H1 (cell line): ENCODE results near the gene DNM2. TPM values are rescaled to one million over a fixed set of nuclear protein-coding genes. Genes with fewer than 3 reads are reported as not detected.

Source experiments
- CTCF ChIA-PET: fragments of 300-600 bp; sonication (Branson Sonifier 250); formaldehyde crosslinking; loops from one replicate; lab custom pipeline; 2021; ENCODE audit not compliant: partially characterized antibody; lab: Charles Lee
- POLR2A ChIA-PET: fragments of 300-600 bp; sonication (Branson Sonifier 250); formaldehyde crosslinking; loops from one replicate; lab custom pipeline; 2021; ENCODE audit warnings: inconsistent platforms; ENCODE audit not compliant: partially characterized antibody; lab: Charles Lee
- DNase-seq, 2 experiments: peaks; one replicate each; pipeline versions ENCODE4 v3.0.0 to v3.0.0-alpha.2; 2010 to 2022; ENCODE audit warnings: low spot score in 2 of 2, low read depth in 1 of 2, mixed read lengths in 1 of 2
- FAIRE-seq: peaks from 2 replicates; lab custom pipeline; 2011; peaks lifted over from hg19 to GRCh38; lab: Jason Lieb, UNC
- H2AFZ ChIP-seq: 2 replicates; pipeline ENCODE4 v1.8.1; 2012; ENCODE audit warnings: low read length, inconsistent platforms
- H2AK5ac ChIP-seq: 2 replicates; pipeline ENCODE4 v1.6.1; 2013; ENCODE audit warnings: low read depth, low read length
- H2BK120ac ChIP-seq: replicated peaks from 2 replicates; pipeline ENCODE3; 2013; ENCODE audit warnings: low read depth, low read length, inconsistent platforms
- H2BK12ac ChIP-seq: 2 replicates; pipeline ENCODE4 v1.6.1; 2013; ENCODE audit warnings: low read depth, low read length
- H2BK15ac ChIP-seq: 2 replicates; pipeline ENCODE4 v1.6.1; 2013; ENCODE audit warnings: low read length
- H2BK20ac ChIP-seq: 2 replicates; pipeline ENCODE4 v1.6.1; 2013; ENCODE audit warnings: low read length
- H2BK5ac ChIP-seq: 2 replicates; pipeline ENCODE4 v1.6.1; 2013; ENCODE audit warnings: low read depth, low read length
- H3K14ac ChIP-seq: 2 replicates; pipeline ENCODE4 v1.6.1; 2013; ENCODE audit warnings: inconsistent platforms; ENCODE audit not compliant: insufficient read length
- H3K18ac ChIP-seq: 2 replicates; pipeline ENCODE4 v1.6.1; 2013; ENCODE audit warnings: low read length; ENCODE audit errors: extremely low read depth
- H3K23ac ChIP-seq: 2 replicates; pipeline ENCODE4 v1.6.1; 2013; ENCODE audit warnings: inconsistent platforms; ENCODE audit not compliant: insufficient read length
- H3K23me2 ChIP-seq: 2 replicates; pipeline ENCODE4 v1.6.1; 2013; ENCODE audit warnings: low read depth, low read length
- H3K27ac ChIP-seq: 2 replicates; pipeline ENCODE4 v1.6.1; 2011; ENCODE audit warnings: low read depth, low read length, inconsistent platforms
- H3K27me3 ChIP-seq, 4 experiments: replicated peaks in 1 of 4; 1 replicate in 1 of 4; 2 replicates in 3 of 4; pipeline versions ENCODE4 v1.6.1 to v1.8.1; 2011 to 2013; ENCODE audit warnings: low read length in 3 of 4, mild to moderate bottlenecking in 3 of 4, inconsistent platforms in 2 of 4, mixed read lengths in 2 of 4, moderate library complexity in 1 of 4; ENCODE audit not compliant: control insufficient read depth in 3 of 4, insufficient read depth in 3 of 4; ENCODE audit errors: extremely low read depth in 1 of 4
- H3K36me3 ChIP-seq, 4 experiments: 2 replicates each; pipeline versions ENCODE4 v1.6.1 to v1.8.1; 2011 to 2013; ENCODE audit warnings: mild to moderate bottlenecking in 4 of 4, low read length in 3 of 4, moderate library complexity in 2 of 4, control low read depth in 1 of 4, inconsistent platforms in 1 of 4; ENCODE audit not compliant: insufficient read depth in 4 of 4, control insufficient read depth in 2 of 4
- H3K4ac ChIP-seq: replicated peaks from 2 replicates; pipeline ENCODE3; 2013; ENCODE audit warnings: low read length, low read depth, mixed read lengths, inconsistent platforms; ENCODE audit not compliant: insufficient read length
- H3K4me1 ChIP-seq, 4 experiments: replicated peaks in 1 of 4; 1 replicate in 1 of 4; 2 replicates in 3 of 4; pipeline versions ENCODE4 v1.6.1 to v1.8.1; 2011 to 2013; ENCODE audit warnings: low read length in 3 of 4, inconsistent platforms in 2 of 4, mixed read lengths in 1 of 4; ENCODE audit not compliant: insufficient read depth in 4 of 4, control insufficient read depth in 3 of 4
- H3K4me2 ChIP-seq, 2 experiments: 2 replicates each; pipeline versions ENCODE4 v1.6.1 to v1.8.1; 2011 to 2013; ENCODE audit warnings: low read depth in 2 of 2, low read length in 2 of 2, control low read depth in 1 of 2, inconsistent platforms in 1 of 2, mild to moderate bottlenecking in 1 of 2; ENCODE audit not compliant: insufficient read depth in 1 of 2
- H3K4me3 ChIP-seq, 4 experiments: fragments of 200-600, 300-600 bp in 1 of 4; sonication (generic), shearing (Covaris generic), sonication (Bioruptor Twin) in 1 of 4; 2 replicates each; pipeline versions ENCODE4 v1.5.1 to v1.8.1; 2011 to 2016; ENCODE audit warnings: low read length in 4 of 4, low read depth in 3 of 4, control low read depth in 2 of 4, inconsistent platforms in 2 of 4, mild to moderate bottlenecking in 2 of 4, mixed read lengths in 1 of 4, moderate library complexity in 1 of 4; ENCODE audit not compliant: insufficient read depth in 2 of 4; ENCODE audit errors: extremely low read depth in 1 of 4
- H3K56ac ChIP-seq: replicated peaks from 2 replicates; pipeline ENCODE3; 2013; ENCODE audit warnings: low read depth, mild to moderate bottlenecking, mixed read lengths, low read length, inconsistent platforms; ENCODE audit not compliant: insufficient read length
- H3K79me1 ChIP-seq: 2 replicates; pipeline ENCODE4 v1.6.1; 2013; ENCODE audit warnings: low read depth, low read length, control low read depth
- H3K79me2 ChIP-seq, 2 experiments: 2 replicates each; pipeline versions ENCODE4 v1.6.1 to v1.8.1; 2012 to 2013; ENCODE audit warnings: low read length in 2 of 2, mild to moderate bottlenecking in 2 of 2, inconsistent platforms in 1 of 2; ENCODE audit not compliant: insufficient read depth in 2 of 2, control insufficient read depth in 1 of 2
- H3K9ac ChIP-seq, 4 experiments: replicated peaks in 1 of 4; 1 replicate in 1 of 4; 2 replicates in 3 of 4; pipeline versions ENCODE4 v1.6.1 to v1.8.1; 2011 to 2013; ENCODE audit warnings: low read depth in 3 of 4, low read length in 3 of 4, control low read depth in 2 of 4, mild to moderate bottlenecking in 2 of 4, moderate library complexity in 2 of 4, inconsistent platforms in 1 of 4; ENCODE audit errors: extremely low read depth in 1 of 4
- H3K9me3 ChIP-seq, 2 experiments: 2 replicates each; pipeline versions ENCODE4 v1.6.1 to v1.8.1; 2012 to 2013; ENCODE audit warnings: mild to moderate bottlenecking in 2 of 2, moderate library complexity in 2 of 2, control low read depth in 1 of 2, inconsistent platforms in 1 of 2, low read depth in 1 of 2, low read length in 1 of 2, mixed read lengths in 1 of 2; ENCODE audit not compliant: insufficient read depth in 2 of 2
- H4K20me1 ChIP-seq, 2 experiments: replicated peaks in 1 of 2; 2 replicates each; pipeline versions ENCODE3 to v1.8.1; 2011 to 2013; ENCODE audit warnings: inconsistent platforms in 2 of 2, low read length in 2 of 2, mild to moderate bottlenecking in 1 of 2; ENCODE audit not compliant: insufficient read depth in 2 of 2, control insufficient read depth in 1 of 2
- H4K5ac ChIP-seq: 2 replicates; pipeline ENCODE4 v1.6.1; 2013; ENCODE audit warnings: low read length, low read depth, mixed read lengths, inconsistent platforms; ENCODE audit not compliant: insufficient read length
- H4K8ac ChIP-seq: 2 replicates; pipeline ENCODE4 v1.8.0; 2013; ENCODE audit warnings: mild to moderate bottlenecking, moderate library complexity, low read length, inconsistent platforms; ENCODE audit not compliant: insufficient read depth; ENCODE audit errors: extremely low read depth
- H4K91ac ChIP-seq: replicated peaks from 2 replicates; pipeline ENCODE3; 2013; ENCODE audit warnings: low read length, mixed read lengths, inconsistent platforms; ENCODE audit not compliant: insufficient read length
- BCL11A ChIP-seq, 2 experiments: IDR thresholded peaks; one replicate each; pipeline ENCODE4 v1.6.1; 2011; ENCODE audit warnings: low read depth in 2 of 2, low read length in 2 of 2, mild to moderate bottlenecking in 2 of 2
- CHD2 ChIP-seq: IDR thresholded peaks from 2 replicates; pipeline ENCODE4 v1.6.1; 2012; ENCODE audit warnings: low read length, improper control_type of control experiment
- SIRT6 ChIP-seq: IDR thresholded peaks from one replicate; pipeline ENCODE4 v1.7.1; 2012; ENCODE audit warnings: low read length, inconsistent platforms
- SP1 ChIP-seq: IDR thresholded peaks from 2 replicates; pipeline ENCODE4 v1.6.1; 2011; ENCODE audit warnings: low read depth, low read length
- WGBS, 2 experiments: shearing (Covaris generic) in 1 of 2; methylation state at CpG; one replicate each; pipeline versions ENCODE4 v1.1.6 to v1.1.7; 2013 to 2015; ENCODE audit warnings: low lambda C conversion rate in 2 of 2, mixed read lengths in 2 of 2, inconsistent platforms in 1 of 2, low coverage in 1 of 2, missing lambda C conversion rate in 1 of 2; ENCODE audit not compliant: insufficient replicate concordance in 2 of 2, insufficient coverage in 1 of 2, insufficient read length in 1 of 2; ENCODE audit errors: extremely low coverage in 1 of 2, missing lambda C conversion rate in 1 of 2; 5-methylcytosine and 5-hydroxymethylcytosine counted together
- polyA plus RNA-seq, 7 experiments: library from polyadenylated mRNA; depleted of rRNA in 3 of 7; stranded (reverse) in 5 of 7; unstranded in 2 of 7; fragments of >200 nt in 5 of 7; fragments of 200-250 nt in 2 of 7; gene quantifications; 1 replicate in 5 of 7; 2 replicates in 1 of 7; 4 replicates in 1 of 7; pipeline versions ENCODE4 v1.2.1 to v1.2.3, GENCODE V29; 2011 to 2013; ENCODE audit warnings: missing spikeins in 2 of 7, mixed read lengths in 2 of 7
- total RNA-seq: library from RNA; stranded (reverse); fragmentation: NEBNext Ultra II Directional; extraction: Animal tissue kit (Norgen Biotek cat#: 25700); gene quantifications from 2 replicates; pipeline ENCODE4 v1.2.1, GENCODE V29; 2021
- TF ChIP-seq, protein P1 (sequence below): IDR thresholded peaks from 2 replicates; pipeline ENCODE4 v1.6.1; 2012; ENCODE audit warnings: low read length, inconsistent platforms

Gene DNM2
- total and polyA plus RNA-seq, 2 of the 8 experiments (the other 6 are each of a cell fraction or from before 2014, with no cell fraction given) = 61.9 to 120 TPM

DNA sequence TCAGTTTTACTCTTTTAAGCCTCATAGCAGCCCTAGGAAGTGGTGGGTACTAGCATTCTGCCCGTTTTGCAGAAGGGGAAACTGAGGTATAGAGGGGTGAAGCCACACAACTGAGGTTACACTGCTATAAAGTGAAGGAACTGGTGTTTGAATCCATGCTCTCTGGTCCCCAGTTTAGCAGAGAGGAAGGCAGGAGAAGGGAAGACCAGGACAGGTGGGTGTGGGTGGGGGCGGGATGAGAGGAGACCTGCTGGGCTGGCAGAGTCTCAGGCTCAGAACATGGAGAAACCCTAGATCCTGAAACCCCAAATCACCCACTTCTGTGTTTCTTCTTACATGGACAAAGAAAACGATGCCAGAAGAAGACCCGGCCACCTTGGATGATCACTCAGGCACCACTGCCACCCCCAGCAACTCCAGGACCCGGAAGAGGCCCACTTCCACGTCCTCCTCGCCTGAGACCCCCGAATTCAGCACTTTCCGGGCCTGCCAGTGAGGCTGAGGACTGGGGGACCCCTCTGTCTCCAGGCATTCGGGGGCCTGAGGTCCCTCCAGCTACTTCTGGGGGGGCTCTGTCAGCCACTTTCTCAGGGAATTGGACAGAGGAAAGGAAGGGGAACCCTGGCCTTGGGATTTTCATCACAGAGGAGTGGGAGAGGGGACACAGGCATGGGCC is 151.1 kb downstream of the DNM2 start:
- POLR2A ChIA-PET = no interaction called here
- 93% methylated on average over 8 of the region's 10 CpGs; no CpG with 5 or more reads in 1 of the 2 experiments for WGBS, 2 experiments
- CTCF ChIA-PET = interaction anchor here (0.6 to 11.3 kb wide), 5 partner anchors 8 to 637 kb away, joined by 3 to 249 read pairs (median 13); partner anchors contain the start of gene C19orf38

More for the DNA sequence above, 151.1 kb downstream of the DNM2 start:
- H3K79me1 ChIP-seq = no peaks in the 10 kb centered on the region; the same call in 1 of the 2 replicates
- H3K79me2 ChIP-seq = peaks cover 0 to 20% of the 10 kb centered on the region in 2 experiments; a peak in 3 of 4 replicates
- FAIRE-seq = no peak
- H4K5ac ChIP-seq = no peak overlapping the region
- no peak overlapping the region for H4K8ac ChIP-seq
- no peak overlapping the region for H3K4ac ChIP-seq
- H3K27ac ChIP-seq = no peak overlapping the region
- no peak overlapping the region for H3K9ac ChIP-seq
- TF ChIP-seq, protein P1, sequence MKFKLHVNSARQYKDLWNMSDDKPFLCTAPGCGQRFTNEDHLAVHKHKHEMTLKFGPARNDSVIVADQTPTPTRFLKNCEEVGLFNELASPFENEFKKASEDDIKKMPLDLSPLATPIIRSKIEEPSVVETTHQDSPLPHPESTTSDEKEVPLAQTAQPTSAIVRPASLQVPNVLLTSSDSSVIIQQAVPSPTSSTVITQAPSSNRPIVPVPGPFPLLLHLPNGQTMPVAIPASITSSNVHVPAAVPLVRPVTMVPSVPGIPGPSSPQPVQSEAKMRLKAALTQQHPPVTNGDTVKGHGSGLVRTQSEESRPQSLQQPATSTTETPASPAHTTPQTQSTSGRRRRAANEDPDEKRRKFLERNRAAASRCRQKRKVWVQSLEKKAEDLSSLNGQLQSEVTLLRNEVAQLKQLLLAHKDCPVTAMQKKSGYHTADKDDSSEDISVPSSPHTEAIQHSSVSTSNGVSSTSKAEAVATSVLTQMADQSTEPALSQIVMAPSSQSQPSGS = no peak
- TF ChIP-seq BCL11A (IDR thresholded peaks at IDR 0.05; ENCODE audit: low read depth in 2 of 2, low read length in 2 of 2) (no peak), SIRT6 (no peak), CHD2 (no peak), SP1 (no peak)
- TF ChIP-seq, all 59 proteins: peak for 0
- Histone ChIP-seq H3K4me3 (no peak overlapping the region), H3K56ac (no peak overlapping the region), H3K18ac (no peak overlapping the region), H2AFZ (no peak overlapping the region), H2AK5ac (no peak overlapping the region), H3K36me3 (no peaks in the 10 kb centered on the region), H2BK5ac (no peak overlapping the region; the same call in 1 of the 2 replicates), H3K23me2 (peaks cover 8% of the 10 kb centered on the region; the same call in 1 of the 2 replicates), H3K27me3 (no peaks in the 10 kb centered on the region), H3K23ac (no peak overlapping the region), H2BK15ac (no peak overlapping the region), H2BK20ac (no peak overlapping the region), H3K14ac (no peak overlapping the region), H3K4me2 (no peak overlapping the region), H3K9me3 (no peaks in the 10 kb centered on the region), H2BK120ac (no peak overlapping the region), H4K20me1 (no peaks in the 10 kb centered on the region), H3K4me1 (peaks cover 0 to 12% (median 2%) of the 10 kb centered on the region in 4 experiments; a peak in 4 of 7 replicates), H2BK12ac (no peak overlapping the region), H4K91ac (no peak overlapping the region)
- no peak for DNase-seq
